HG03565 (cell line): Measurements from ENCODE around the gene CHST7.

Experiments
- ATAC-seq: cut with Tn5 transposase; IDR thresholded peaks from one replicate; pipeline ENCODE4 v1.9.1; 2021; ENCODE audit warnings: mild to moderate bottlenecking, moderate library complexity; ENCODE audit not compliant: unreplicated experiment

Gene CHST7

DNA sequence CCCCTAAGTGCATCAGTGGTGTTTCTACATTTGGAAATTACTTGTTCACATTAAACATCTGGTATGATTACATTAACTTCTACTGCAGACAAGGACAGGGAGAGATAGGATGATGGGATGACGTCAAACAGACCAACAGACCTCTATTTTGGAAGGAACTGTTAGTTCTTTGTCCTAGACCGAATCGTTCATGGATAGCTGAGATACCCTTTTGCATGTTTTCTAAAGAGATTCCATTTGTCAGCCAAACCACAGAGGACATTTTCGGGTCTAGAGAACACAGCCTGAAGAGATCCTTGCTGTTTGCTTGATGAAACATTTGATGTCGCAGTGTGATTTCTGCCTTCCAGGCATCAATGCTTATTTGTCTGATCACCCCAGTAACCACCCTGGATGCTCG lies 27.7 kb downstream of the CHST7 start:
- no peak for ATAC-seq

DNA sequence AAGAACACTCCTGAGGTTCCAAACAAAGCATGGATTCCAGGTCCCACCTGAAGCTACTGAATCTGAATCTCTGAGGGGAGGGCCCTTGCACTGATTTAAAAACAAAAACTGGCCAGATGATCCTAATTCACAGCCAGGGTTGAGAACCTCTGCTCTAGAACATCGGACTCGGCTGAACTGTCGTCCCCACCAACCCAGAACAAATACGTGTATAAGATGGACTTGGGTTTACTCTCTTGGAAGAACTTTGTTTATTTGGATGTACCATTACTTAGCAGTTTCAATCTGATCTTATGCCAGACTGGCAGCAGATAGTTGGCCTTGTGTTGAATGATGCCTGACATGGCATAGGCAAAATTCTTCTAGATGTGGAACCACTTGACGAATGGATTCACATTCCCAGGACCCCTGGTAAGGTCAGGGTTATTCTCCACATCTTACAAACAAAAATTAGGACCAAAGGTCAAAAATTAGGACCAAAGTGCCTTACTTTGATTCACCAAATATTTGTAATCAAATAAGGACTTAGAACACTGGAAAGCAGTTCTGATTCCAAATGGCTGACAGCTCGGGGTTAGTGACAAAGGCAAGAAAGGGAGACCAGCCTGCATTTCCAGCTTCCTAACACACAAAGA lies 29.0 kb downstream of the CHST7 start:
- no peak for ATAC-seq

DNA sequence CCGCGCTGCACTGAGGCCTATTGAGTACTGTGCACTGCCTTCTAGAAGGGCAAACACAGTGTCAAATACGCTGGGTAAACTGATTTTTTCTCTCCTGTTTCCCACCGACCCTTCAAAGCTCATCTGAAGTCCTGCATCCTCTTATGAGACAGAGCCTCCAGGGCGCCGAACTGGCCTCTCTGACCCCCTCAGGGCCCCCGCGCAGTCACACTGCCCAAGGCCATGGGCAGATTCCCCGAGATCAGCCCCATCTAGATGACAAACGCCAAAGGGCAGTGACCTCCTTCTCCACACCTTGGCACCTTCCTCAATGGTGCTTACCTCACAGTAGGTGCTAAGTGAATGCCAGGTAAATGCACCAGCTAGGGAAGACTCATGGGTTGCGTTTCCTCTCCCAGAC lies 34.4 kb downstream of the CHST7 start:
- ATAC-seq, result no peak

DNA sequence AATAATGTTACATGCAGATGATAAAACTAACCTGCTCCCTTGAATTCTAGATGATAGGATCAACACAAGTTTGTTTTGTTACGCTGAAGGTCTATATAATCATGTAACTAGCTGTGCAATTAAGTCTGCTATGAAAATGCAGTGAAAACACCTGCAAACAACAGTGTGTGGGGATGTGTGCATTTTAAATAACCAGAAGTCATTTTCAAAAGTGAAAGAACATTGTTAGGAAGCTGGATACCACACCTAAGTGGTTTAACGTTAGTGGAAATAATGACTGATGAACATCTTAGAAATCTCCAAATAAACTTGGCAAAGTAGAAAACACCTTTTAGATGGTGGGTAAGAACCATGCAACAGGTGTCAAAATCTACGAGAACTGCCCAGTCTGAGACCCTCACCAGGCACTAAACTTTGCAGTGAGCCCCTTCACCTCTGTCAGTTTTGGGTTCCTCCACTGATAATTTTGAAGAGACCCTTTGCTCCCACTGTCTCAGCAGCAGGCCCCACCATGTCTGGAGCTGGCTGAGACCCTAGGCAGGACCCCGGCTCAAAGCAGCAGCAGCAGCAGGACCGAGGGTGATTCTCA lies 36.6 kb downstream of the CHST7 start:
- no peak for ATAC-seq

DNA sequence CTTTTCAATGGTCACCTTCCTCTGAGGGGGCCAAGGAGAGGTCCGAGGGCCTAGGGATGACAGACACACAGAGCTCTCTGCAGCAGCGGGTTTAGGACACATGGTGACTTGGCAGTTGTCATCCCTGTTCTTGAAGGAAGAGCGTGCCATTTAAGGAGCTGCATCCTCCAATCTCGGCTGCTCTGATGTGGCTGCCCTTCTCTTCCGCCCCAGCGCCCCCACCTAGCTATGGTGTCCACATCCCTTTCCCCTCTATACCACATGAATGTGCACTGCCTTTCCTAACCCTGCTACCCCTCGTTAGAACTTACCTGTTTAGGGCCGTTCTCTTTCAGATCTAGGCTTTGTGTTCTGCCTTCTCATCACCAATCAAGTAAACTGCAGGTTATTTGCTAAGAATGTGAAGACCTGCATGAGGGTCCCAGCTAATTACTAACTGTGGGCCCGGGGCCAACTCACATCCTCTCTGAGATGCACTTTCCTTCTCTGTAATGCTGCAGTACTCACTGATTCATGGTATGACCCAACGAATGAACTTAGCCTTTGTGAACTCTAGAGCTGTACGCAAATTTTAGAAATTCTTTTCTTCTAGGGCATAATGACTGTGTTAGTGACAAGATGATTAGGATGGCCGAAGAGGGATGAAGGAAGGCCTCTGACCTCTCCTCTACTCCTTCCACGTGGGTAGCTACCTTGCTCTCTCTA lies 38.2 kb downstream of the CHST7 start:
- ATAC-seq, result no peak

DNA sequence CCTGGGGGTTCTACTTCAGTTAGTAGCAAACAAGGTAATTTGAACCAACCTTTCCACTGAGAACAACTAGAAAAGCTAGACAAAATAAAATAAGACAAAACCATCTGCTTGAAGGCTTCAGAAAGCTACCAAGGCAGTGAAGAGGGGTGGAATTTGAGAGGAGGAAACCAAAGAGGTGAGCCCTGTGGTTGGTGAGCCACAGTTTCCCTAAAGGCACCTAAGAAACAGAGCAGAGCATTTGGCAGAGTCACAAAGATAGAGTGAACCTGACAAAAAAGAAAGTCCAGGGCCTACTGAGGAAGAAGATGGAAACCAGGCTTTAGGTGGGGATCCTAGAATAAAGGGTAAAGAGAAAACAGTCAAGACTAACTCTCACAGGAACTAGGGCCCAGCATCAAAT lies 44.3 kb downstream of the CHST7 start:
- ATAC-seq, result no peak

DNA sequence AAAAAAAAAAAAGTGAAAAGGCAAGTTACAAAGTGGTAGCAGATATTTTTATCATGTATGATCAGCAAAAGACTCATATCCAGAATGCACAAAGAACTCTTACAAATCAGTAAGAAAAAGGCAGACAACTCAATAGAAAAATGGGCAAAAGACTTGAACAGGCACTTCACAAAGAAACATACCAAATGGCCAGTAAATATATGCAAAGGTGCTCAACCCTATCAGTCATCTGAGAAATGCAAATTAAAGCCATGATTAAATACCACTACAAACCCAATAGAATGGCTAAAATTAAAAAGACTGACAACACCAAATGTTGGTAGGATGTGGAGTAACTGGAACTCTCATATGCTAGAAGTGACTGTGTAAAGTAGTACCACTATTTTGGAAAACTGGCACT lies 45.4 kb downstream of the CHST7 start:
- ATAC-seq, result no peak

DNA sequence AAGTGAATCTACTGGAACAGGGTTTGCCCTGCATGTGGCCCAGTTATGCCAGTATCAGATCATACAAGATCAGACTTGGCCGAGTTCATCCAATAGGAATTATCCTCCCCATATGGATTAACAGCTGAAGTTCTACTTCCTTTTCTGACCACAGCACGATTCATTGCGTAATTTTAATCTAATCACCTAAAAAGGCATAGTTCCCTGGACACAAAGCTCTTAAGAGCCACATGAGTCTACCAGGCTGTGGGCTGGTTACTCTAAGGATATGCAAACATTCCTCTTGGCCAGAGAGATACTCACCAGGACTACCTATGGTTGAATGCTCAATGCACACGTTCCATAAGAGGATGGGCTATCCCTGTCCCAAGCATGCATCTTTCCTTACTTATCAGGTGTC lies 46.9 kb downstream of the CHST7 start:
- ATAC-seq, result no peak

DNA sequence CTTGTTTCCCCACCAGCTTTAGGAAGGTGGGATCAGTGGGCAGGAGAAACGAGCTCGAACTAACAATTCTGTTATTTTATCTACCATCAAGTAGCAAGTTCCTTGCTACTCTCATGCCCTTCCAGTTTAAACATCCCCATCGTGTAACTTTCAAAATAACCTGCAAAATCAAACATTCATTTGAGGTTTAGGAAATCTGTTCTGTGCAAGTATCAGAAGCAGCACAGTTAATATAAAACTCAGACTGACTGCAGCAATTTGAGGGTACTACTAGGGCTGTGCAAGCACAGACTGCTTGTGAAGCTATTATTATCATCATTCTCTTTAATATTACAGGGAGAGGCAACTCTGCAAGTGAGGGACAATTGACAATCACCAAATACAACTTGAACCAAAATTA lies 48.0 kb downstream of the CHST7 start:
- no peak for ATAC-seq

DNA sequence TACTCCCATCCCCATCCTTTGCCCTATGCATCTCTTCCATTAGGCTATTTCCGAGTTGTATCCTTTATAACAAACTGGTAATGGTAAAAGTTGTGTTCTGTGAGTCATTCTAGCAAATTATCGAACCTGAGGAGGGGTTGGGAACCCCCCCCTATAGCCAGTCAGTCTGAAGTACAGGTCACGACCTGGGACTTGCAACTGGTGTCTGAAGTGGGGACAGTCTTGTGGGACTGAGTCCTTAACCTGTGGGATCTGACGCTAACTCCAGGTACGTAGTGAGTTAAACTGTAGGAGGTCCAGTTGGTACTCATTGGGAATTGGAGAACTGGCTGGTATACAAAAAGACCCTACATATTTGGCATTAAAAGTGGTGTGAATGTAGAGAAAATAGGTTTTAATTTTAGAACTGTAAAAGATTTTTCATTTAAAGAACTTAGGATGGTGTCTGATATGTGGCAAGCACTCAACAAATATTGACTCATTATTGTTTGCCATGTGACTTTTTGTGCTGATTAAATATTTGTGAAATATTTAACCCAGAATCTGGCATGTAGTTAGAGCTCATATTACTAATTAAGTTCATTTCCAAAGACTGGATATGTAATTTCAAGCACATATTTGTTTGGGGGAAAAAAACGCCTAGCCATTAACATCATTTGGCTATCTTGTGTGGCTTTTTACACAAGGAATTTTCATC lies 50.7 kb downstream of the CHST7 start:
- no peak for ATAC-seq

DNA sequence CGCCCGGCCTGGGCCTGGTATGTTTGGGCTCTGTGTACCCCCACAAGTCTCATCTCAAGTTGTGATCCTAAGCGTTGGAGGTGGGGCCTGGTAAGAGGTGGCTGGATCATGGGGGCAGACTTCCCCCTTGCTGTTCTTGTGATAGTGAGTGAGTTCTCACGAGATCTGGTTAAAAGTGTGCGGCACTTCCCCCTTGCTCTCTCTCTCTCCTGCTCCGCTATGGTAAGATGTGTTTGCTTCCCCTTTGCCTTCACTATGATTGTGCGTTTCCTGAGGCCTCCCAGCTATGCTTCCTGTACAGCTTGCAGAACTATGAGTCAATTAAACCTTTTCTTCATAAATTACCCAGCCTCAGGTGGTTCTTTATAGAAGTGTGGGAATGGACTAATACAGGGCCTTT lies 53.0 kb downstream of the CHST7 start:
- no peak for ATAC-seq

DNA sequence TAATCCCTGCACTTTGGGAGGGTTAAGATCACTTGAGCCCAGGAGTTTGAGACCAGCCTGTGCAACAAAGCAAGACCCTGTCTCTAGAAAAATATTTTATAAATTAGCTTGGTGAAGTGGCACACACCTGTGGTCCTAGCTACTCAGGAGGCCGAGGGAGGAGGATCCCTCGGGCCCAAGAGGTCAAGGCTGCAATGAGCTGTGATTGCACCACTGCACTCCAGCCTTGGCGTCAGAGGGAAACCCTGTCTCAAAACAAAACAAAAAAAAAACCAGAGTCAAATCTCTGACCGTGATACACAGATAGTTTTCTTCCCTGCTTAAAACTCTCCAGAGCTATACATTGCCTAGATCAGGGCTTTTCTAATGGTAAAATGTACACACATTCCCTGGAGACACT lies 53.5 kb downstream of the CHST7 start:
- no peak for ATAC-seq

DNA sequence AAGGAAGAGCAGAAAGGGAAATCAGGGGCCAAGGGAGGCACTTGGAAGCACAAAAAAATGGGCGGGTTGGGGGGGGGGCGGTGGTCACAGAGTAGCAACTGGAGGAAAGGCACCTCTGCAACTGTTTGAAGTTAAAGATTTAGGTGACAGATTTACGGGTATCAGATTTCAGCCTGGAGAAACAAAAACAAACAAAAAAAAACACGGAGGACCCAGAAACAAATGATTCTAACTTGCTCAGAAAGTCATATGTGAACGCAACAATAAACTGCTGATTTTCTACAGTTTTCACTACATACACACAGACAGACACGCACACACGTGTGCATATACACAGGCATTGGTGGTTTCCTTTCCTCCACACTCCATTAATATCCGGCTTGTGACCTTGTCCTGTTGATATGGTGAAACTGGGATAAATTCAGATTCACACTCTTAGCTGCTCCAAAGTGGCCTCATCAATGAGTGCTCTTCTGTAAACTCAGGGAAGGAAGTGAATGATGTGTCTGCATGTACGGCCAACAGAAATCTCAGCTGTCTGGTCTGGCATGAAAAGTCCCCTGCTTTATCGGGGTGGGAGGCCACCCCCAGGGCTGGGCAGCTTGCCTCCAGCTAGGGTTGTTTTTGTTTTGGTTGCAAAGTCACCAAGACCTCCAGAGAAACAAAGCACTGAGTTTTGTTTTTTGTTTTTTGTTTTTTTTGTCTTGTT lies 54.3 kb downstream of the CHST7 start:
- peak; percentile 11 for ATAC-seq

DNA sequence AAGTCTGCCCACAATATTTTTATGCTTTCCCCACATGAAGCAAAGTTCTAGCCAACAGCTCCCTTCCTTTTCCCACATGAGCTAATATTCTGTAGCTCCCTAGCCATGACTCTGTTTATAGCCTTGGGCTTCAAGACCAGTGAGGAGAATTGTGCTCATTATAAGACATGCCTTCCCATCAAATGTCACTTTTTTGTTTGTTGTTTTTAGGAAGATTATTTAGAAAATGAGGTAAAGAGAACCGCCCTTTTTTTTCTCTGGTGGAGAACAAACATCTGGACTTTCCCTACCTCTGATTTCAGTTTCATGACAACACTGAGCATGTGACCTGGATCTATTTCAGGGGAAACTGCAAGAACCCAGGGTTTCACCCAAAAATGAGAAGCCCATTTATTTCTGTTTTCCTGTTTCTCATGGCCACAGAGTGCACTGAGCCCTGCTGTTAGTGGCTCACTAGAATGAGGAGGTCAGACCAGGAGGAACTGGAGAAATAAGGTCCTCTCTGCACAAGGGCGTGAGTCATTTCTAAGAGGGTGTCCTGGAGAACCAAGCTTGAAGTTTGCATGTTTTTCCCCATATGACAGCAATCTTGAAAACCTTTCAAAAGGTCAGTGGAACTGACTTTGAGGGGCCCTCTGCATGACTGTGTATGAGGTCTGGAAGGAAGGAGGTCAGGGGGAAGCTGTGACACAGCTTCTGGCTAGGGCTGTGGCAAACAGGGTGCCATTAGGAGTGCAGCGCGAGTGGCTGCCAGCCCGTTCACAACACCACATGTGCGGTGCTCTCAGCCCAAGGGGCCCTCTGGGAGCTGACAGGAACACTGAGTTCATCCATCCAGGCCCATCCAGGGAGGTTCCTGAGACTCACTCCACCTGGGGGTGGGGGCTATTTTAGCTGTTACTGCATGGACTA lies 55.2 kb downstream of the CHST7 start:
- ATAC-seq, result peak; percentile 85

DNA sequence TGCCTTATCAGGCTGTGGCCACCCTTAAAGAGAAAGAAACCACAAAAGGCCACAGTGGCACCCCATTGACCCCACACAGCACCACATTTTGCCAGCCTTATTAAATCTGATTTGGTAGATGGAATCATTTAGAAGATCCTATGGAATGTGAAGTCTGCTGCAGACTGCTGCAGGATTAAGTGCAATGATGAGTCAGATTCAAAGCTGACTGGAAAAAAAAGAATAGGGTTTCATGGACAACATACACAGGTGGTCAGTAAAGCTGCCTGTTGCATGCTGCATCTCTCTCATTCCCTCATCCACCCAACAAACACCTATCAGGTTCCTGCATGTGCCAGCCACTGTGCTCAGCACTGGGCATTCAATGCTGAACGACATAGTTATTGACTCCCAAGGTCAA lies 56.6 kb downstream of the CHST7 start:
- no peak for ATAC-seq

DNA sequence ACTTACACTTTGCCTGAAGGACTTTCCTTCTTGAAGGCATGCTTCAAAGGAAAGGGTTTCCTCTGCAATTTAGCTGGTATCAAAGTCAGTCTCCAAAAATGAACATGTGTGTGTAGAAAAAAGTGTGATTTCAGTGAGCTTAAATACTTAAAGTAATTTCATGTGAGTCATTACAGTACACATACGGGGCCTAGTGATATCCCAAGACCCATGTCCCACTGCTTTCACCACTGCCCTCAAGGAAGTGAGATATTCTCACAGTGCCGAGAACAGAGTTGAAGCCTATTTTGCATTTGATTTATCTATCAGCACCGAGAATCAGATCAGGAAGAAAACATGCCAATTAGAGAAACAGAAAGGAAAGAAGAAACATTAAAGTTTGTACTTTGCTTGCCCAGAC lies 61.0 kb downstream of the CHST7 start:
- ATAC-seq, result no peak

DNA sequence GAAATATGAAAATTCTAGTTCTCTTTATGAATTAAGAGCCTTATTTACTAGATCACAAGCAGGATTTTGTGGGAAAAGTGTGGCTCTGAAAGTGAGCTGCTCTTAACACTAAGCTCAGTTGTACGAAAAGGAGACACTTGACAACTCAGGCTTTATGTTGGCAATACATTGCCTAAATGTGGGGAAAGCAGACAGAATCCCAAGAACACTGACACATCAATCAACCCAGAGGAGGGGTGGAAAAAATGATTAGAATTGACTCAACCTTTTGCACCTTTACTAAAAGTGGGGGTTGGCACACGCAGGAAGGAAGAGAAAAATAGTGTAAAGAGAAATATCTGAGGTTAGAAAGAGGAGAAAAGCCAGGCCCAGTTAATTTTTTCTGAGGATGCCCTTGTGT lies 61.6 kb downstream of the CHST7 start:
- ATAC-seq, result no peak

DNA sequence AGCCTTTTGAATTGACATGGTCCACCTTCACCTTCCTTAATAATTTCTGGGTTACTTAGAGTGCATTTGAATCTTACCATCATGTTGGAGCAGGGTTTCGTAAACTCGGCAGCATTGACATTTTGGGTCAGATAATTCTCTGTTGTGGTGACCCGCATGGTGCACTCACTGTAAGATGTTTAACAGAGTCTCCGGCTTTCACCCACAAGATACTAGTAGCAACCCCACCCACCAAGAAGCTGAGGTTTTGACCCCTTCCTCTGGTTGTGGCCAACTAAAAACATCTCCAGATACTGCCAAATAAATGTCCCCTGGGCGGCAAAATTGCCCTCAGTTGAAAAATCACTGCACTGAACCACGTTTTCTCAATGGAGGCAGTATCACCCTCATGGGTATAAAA lies 62.7 kb downstream of the CHST7 start:
- no peak for ATAC-seq

DNA sequence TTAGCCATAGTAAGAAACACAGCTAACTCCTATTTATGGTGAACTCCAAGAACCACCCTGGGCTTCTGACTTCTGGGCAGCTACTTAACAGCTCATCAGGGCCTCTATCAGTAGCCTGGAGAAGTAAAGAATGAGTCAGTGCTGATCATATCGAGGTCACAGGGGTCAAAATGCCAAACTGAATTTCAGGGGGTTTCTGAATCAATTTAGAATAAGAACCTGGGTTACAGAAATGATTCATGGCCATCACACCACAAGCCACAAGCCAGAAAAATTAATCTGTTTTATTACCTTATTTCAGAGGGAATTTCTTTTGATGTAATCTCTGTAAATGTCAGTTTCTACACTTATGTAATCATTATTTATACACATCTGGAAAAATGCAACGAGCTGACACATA lies 64.4 kb downstream of the CHST7 start:
- ATAC-seq, result peak; percentile 61

DNA sequence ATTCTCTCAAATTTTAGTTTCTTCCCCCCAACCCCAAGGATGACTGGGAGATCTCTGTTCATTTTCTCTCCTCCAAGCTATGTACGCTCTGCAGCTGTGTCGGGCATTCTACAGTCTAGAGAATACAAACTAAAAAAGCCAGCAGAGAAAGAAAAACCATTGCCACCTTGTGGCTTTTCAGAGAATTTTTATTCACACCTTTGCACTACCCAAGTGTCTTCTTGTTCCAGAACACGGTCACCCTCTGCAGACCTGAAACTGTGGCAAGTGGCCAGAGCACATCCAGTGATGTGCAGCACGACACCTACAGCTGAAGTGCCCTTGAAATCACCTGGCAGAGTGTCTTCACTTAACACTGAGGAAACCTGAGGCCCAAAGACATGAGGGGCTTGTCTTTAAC lies 68.6 kb downstream of the CHST7 start:
- no peak for ATAC-seq
